NCI-H1694 treated with DMSO at 0.1 percent for 48 hours (cell line): ENCODE measurements around the gene PLXNB3.
"Not testable (repeated sequence)": the region's sequence is repeated elsewhere in the genome, so short reads cannot be mapped to it uniquely, and the experiment has no call there.

Source experiments
- DNase-seq: peaks from one replicate; lab custom pipeline; 2025; lab: John Stamatoyannopoulos, UW

Gene PLXNB3

GRCh38 chrX:153814591-153815315, 50.7 kb downstream of the PLXNB3 start:
- no peak for DNase-seq

DNA sequence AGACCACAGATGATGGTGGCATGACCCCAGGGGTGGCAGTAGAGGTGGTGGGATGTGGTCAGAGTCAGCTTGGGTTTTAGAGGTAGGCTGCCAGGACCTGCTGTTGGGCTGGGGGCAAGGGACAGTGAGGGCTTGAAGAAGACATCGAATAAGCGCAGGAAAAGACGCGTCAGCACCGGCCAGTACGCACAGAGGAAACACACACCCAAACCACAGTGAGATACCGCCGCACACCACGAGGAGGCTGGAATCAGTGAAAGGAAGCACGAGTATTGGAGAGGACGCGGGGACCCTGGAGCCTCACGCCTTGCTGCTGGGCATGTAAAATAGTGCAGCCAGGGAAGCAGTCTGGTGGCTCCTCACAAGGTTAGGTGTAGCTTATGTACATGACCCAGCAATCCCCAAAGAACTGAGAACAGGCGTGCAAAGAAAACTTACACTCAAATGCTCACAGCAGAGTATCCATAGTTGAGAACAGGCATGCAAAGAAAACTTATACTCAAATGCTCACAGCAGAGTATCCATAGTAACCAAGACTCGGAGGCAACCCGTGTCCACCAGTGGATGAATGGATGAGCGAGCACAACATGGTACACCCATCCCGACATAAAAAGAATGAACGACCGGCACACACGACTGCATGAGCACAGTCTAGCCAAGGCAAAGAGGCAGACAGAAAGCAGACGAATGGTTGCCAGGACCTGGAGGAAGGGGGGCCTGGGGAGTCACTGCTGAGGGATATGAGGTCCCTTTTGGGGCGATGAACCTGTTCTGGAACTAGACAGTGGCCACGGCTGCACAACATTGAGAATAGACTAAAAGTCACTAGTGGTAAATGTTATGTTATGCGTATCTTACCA, 53.0 kb downstream of the PLXNB3 start:
- DNase-seq, result no peak

DNA sequence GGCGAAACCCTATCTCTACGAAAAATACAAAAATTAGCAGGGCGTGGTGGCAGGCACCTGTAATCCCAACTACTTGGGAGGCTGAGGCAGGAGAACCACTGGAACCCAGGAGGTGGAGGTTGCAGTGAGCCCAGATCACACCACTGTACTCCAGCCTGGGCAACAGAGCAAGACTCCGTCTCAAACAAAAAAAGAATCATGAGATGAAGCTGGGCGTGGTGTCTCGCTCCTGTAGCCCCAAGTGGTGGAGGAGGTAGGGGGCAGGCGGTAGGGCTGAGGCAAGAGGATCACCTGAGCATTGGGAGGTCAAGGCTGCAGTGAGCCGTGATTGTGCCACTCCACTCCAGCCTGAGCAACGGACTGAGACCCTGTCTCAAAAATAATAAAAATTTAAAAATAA, 54.0 kb downstream of the PLXNB3 start:
- DNase-seq, result not testable (repeated sequence)

GRCh38 chrX:153818571-153819383, 54.7 kb downstream of the PLXNB3 start:
- DNase-seq, result no peak

- DNase-seq, result no peak
Measured at GRCh38 chrX:153819384-153820040, 55.5 kb downstream of the PLXNB3 start.

GRCh38 chrX:153820601-153821000, 56.6 kb downstream of the PLXNB3 start:
- peak; percentile 15 for DNase-seq

DNA sequence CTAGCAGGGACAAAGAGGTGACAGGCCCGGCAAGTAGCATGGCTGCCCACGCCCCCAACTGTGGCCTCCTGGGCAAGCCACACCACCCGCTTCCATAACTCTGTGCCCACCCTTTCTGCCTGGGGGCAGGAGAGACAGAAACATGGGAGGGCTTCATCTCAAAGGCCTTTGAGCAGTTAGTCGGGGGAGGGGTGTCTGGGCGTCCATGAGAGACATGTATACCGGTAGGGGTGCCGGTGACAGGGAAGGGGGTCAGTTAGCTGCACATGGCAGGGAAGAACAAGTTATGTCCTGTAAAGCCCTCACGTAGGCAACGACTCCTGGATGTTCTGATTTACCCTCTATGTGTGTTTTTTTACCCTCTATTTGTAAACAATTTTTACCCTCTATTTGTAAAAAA, 57.0 kb downstream of the PLXNB3 start:
- no peak for DNase-seq

- DNase-seq, result no peak
Measured at GRCh38 chrX:153824348-153824747, 60.3 kb downstream of the PLXNB3 start.

DNA sequence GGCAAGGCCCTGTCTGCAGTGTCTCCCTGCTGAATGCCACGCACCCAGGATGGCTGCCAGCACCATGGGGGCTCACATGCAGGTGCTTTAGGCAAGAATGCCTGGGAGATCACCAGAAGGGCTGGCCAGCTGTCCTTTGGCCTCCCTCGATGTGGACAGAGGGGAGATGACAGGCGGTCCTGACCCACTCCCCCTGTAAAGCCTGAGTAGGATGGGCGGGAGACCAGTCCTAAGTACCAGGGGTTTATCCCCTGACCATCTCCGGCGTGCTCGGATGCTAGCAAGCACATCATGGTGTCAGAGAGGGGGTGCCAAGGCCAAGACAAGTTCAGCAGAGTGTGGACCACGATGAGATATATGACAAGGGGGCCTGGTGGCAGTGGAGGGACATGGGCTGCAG, 61.0 kb downstream of the PLXNB3 start:
- no peak for DNase-seq
